ENCODE results near the gene PAPPA2. TPM values are rescaled to one million over a fixed set of nuclear protein-coding genes. Genes with fewer than 3 reads are reported as not detected.

PAPPA2 gene
- total RNA-seq, 4 donors from 2014 or later, result 0.55 to 3.3 (median 2.2) TPM; not detected in 1

DNA sequence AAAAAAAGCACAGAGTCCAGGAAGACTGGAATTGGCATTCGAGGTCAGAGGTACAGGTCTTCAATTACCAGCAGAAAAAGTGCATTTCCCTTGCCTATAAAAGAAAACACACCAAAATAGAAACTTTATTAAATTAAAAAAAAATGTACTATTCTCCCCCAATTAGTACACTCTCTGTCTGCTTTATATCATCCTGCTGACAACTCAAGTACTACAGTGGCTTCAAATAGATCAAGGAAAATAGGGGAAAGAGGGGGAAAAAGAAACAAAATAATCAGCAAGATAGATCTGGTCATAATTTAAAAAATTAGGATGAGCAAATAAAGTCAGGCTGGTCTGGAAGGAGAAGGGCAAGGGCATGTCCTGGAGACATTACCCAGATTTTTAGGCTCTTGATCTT is 315.1 kb downstream of the PAPPA2 start:
- intact Hi-C loops (cut with DNase I; ENCODE audit: low total_unique reads) (no loop called here), in situ Hi-C loops (cut with MboI; ENCODE audit: low pct_ligation_motif_present in 1 of 4, low pct_unique_long_range_greater_than_20kb in 1 of 4, low sequenced_read_pairs in 3 of 4) (no loop called here)
- no peak for TF ChIP-seq POLR2A (IDR thresholded peaks at IDR 0.05)
- TF ChIP-seq EP300 (IDR thresholded peaks at IDR 0.05; ENCODE audit: low read depth), result no peak
- no peak for TF ChIP-seq CTCF (IDR thresholded peaks at IDR 0.05)
- TF ChIP-seq POLR2AphosphoS5 (IDR thresholded peaks at IDR 0.05), result no peak
- Histone ChIP-seq H3K9me3 (no peaks in the 10 kb centered on the region), H3K27ac (no peak overlapping the region), H3K27me3 (no peaks in the 10 kb centered on the region), H3K4me1 (no peaks in the 10 kb centered on the region), H3K36me3 (no peaks in the 10 kb centered on the region), H3K4me3 (no peak overlapping the region)
- 18 to 28% methylated on average over 1 of the region's 1 CpG for WGBS, 2 donors (ENCODE audit: low coverage in 1 of 2)
- no peak for DNase-seq

DNA sequence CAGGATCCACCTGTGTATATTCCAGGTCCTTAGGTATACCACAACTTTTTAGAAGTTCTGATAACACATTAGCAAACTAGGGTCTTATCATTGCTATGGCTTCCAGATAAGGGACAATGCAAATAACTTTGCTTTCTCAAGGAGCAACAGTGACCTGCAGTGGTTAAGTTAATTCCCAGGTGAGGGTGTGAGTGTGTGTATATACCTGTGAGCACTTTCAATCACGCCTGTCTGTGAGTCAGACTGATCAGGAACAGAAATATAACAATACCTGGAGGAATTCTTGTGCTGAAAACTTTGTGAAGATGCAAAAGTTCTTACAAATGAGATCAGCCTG is 317.0 kb downstream of the PAPPA2 start:
- Histone ChIP-seq H3K4me3 (no peak overlapping the region), H3K36me3 (no peaks in the 10 kb centered on the region), H3K9me3 (no peaks in the 10 kb centered on the region), H3K27me3 (no peaks in the 10 kb centered on the region), H3K27ac (no peak overlapping the region), H3K4me1 (no peaks in the 10 kb centered on the region)
- intact Hi-C loops (cut with DNase I; ENCODE audit: low total_unique reads) (no loop called here), in situ Hi-C loops (cut with MboI; ENCODE audit: low pct_ligation_motif_present in 1 of 4, low pct_unique_long_range_greater_than_20kb in 1 of 4, low sequenced_read_pairs in 3 of 4) (no loop called here)
- DNase-seq, result no peak
- no peak for TF ChIP-seq POLR2AphosphoS5 (IDR thresholded peaks at IDR 0.05)
- 23% methylated on average over 1 of the region's 1 CpG; no CpG with 5 or more reads in 1 of the 2 donors for WGBS, 2 donors (ENCODE audit: low coverage in 1 of 2)

- intact Hi-C loops (cut with DNase I; ENCODE audit: low total_unique reads), result no loop called here
- in situ Hi-C loops (cut with MboI; ENCODE audit: low pct_ligation_motif_present in 1 of 4, low pct_unique_long_range_greater_than_20kb in 1 of 4, low sequenced_read_pairs in 3 of 4), result no loop called here
- DNase-seq, result no peak
Measured at GRCh38 chr1:176783309-176783708, 320.3 kb downstream of the PAPPA2 start.

DNA sequence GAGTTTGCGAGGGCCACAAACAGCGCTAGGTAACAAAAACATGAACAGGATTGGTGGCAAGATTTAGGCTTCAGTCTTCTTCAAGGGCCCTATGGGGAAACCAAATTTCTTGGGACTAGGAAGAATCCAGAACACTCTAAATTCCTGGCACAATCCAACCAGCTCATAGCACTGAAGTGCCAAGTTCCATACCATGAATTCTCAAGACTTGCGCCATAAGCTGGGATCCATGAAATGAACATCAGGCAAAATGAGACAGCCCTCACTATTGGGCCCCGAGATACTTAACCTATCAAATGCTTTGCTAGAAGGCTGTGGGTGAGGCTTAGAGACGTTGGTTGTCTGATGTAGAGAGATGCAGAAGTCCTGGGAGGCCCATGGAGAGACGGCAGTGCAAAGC is 322.1 kb downstream of the PAPPA2 start:
- no peaks in the 10 kb centered on the region for H3K36me3 ChIP-seq
- no peak overlapping the region for H3K4me3 ChIP-seq
- no peak overlapping the region for H3K27ac ChIP-seq
- H3K9me3 ChIP-seq, result no peaks in the 10 kb centered on the region
- H3K4me1 ChIP-seq, result no peaks in the 10 kb centered on the region
- DNase-seq, result no peak
- intact Hi-C loops (cut with DNase I; ENCODE audit: low total_unique reads), result no loop called here
- no peak for TF ChIP-seq CTCF (IDR thresholded peaks at IDR 0.05)
- no peak for TF ChIP-seq POLR2AphosphoS5 (IDR thresholded peaks at IDR 0.05)
- TF ChIP-seq EP300 (IDR thresholded peaks at IDR 0.05; ENCODE audit: low read depth), result no peak
- no peak for TF ChIP-seq POLR2A (IDR thresholded peaks at IDR 0.05)
- 92% methylated on average over 6 of the region's 6 CpGs; no CpG with 5 or more reads in 1 of the 2 donors for WGBS, 2 donors (ENCODE audit: low coverage in 1 of 2)
- in situ Hi-C loops (cut with MboI; ENCODE audit: low pct_ligation_motif_present in 1 of 4, low pct_unique_long_range_greater_than_20kb in 1 of 4, low sequenced_read_pairs in 3 of 4), result no loop called here
- H3K27me3 ChIP-seq, result no peaks in the 10 kb centered on the region

More at GRCh38 chr1:176783309-176783708, 320.3 kb downstream of the PAPPA2 start:
- no peaks in the 10 kb centered on the region for H3K36me3 ChIP-seq
- H3K9me3 ChIP-seq, result no peaks in the 10 kb centered on the region
- no peaks in the 10 kb centered on the region for H3K27me3 ChIP-seq
- no peaks in the 10 kb centered on the region for H3K4me1 ChIP-seq
- H3K4me3 ChIP-seq, result no peak overlapping the region
- TF ChIP-seq POLR2AphosphoS5 (IDR thresholded peaks at IDR 0.05), result no peak
- no peak for TF ChIP-seq POLR2A (IDR thresholded peaks at IDR 0.05)
- no peak for TF ChIP-seq CTCF (IDR thresholded peaks at IDR 0.05)
- TF ChIP-seq EP300 (IDR thresholded peaks at IDR 0.05; ENCODE audit: low read depth), result no peak
- WGBS, 2 donors (ENCODE audit: low coverage in 1 of 2), result 79 to 93% methylated on average over 5 of the region's 5 CpGs
- no peak overlapping the region for H3K27ac ChIP-seq

DNA sequence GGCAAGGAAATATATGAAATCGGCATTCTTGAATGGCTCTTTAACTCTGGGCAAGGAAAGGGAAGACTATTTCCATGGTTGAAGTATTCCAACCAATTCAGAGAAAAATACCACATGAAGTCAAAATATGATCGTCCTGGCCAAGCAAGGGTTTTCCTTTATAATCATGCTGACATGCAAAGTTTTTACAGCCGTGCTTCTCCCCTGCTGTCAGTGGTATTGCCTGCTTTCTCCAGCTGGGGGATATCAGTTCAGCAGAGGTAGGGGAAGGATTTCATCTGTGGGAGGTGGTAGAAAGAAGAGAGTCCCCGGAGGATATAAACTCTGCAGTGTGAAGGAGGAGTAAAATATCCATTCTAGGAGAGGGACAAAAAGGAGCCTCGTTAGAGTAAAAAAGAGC is 322.8 kb downstream of the PAPPA2 start:
- no peaks in the 10 kb centered on the region for H3K9me3 ChIP-seq
- in situ Hi-C loops (cut with MboI; ENCODE audit: low pct_ligation_motif_present in 1 of 4, low pct_unique_long_range_greater_than_20kb in 1 of 4, low sequenced_read_pairs in 3 of 4), result no loop called here

More for the DNA sequence above, 322.8 kb downstream of the PAPPA2 start:
- no peaks in the 10 kb centered on the region for H3K4me1 ChIP-seq
- DNase-seq, result no peak
- H3K4me3 ChIP-seq, result no peak overlapping the region
- WGBS, 2 donors (ENCODE audit: low coverage in 1 of 2), result 12 to 36% methylated on average over 3 to 5 of the region's 5 CpGs
- intact Hi-C loops (cut with DNase I; ENCODE audit: low total_unique reads), result no loop called here
- H3K27me3 ChIP-seq, result no peaks in the 10 kb centered on the region
- H3K27ac ChIP-seq, result no peak overlapping the region
- TF ChIP-seq POLR2AphosphoS5 (IDR thresholded peaks at IDR 0.05) (no peak), CTCF (IDR thresholded peaks at IDR 0.05) (no peak), POLR2A (IDR thresholded peaks at IDR 0.05) (no peak), EP300 (IDR thresholded peaks at IDR 0.05; ENCODE audit: low read depth) (no peak)
- no peaks in the 10 kb centered on the region for H3K36me3 ChIP-seq

All from transverse colon (tissue), 4 donors.